Measurements from ENCODE around the gene CEBPZOS.

The CEBPZOS gene

DNA sequence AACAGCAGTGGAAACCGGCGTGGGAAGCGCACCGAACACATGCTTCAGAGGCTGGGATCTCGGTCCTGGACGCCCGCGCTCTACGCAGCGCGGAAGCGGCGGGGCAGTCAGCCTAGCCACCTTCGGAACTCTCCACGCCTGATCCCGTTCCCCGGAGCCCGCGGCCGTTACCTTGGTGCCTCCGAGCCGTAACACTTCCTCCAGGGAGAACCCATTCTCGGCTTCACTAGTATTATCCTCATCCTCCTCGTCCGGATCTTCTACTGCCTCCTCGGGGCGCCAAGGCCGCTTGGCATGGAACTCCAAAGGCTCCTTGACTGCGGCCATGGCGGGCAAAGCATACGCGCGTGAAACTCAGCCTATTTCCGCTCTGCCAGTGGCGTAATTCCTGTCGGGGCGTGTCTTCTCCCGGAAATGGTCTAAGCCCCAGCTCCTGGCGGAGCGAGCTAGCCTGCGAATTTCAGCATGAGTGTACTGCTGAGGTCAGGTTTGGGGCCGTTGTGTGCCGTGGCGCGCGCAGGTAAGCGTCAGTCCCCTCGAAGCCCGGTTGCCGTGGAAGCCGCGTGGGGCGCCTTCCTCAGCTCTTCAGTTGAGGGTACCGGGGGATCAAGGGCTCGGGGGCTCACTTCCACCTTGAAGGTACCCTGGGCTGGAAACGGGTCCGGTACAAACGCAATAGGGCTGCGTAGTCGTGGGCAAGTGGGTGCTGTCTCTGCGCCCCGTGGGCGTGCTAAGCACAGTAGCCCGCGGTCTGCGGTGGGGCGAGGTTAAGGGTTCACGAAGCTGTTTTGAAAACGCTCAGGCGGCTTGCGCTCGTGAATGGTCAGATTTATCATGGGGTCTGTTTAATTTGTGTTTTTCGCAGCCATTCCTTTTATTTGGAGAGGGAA lies 35.2 kb downstream of the CEBPZOS start, which contains the start of the genes CEBPZ and NDUFAF7 (continued):
- TF ChIP-seq ZNF146 (tag by site-specific recombination; IDR thresholded peaks at IDR 0.05), result no peak
- no peak for TF ChIP-seq ZNF670 (tag by site-specific recombination; IDR thresholded peaks at IDR 0.05; ENCODE audit: low read depth)
- peak; percentile 74; the same call in 1 of the 2 replicates for TF ChIP-seq YY2 (tag by site-specific recombination; IDR thresholded peaks at IDR 0.05)
- TF ChIP-seq, protein P1, sequence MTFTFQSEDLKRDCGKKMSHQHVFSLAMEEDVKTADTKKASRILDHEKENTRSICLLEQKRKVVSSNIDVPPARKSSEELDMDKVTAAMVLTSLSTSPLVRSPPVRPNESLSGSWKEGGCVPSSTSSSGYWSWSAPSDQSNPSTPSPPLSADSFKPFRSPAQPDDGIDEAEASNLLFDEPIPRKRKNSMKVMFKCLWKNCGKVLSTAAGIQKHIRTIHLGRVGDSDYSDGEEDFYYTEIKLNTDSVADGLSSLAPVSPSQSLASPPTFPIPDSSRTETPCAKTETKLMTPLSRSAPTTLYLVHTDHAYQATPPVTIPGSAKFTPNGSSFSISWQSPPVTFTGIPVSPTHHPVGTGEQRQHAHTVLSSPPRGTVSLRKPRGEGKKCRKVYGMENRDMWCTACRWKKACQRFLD (tag by site-specific recombination; IDR thresholded peaks at IDR 0.05), result no peak
- TF ChIP-seq, protein P2, sequence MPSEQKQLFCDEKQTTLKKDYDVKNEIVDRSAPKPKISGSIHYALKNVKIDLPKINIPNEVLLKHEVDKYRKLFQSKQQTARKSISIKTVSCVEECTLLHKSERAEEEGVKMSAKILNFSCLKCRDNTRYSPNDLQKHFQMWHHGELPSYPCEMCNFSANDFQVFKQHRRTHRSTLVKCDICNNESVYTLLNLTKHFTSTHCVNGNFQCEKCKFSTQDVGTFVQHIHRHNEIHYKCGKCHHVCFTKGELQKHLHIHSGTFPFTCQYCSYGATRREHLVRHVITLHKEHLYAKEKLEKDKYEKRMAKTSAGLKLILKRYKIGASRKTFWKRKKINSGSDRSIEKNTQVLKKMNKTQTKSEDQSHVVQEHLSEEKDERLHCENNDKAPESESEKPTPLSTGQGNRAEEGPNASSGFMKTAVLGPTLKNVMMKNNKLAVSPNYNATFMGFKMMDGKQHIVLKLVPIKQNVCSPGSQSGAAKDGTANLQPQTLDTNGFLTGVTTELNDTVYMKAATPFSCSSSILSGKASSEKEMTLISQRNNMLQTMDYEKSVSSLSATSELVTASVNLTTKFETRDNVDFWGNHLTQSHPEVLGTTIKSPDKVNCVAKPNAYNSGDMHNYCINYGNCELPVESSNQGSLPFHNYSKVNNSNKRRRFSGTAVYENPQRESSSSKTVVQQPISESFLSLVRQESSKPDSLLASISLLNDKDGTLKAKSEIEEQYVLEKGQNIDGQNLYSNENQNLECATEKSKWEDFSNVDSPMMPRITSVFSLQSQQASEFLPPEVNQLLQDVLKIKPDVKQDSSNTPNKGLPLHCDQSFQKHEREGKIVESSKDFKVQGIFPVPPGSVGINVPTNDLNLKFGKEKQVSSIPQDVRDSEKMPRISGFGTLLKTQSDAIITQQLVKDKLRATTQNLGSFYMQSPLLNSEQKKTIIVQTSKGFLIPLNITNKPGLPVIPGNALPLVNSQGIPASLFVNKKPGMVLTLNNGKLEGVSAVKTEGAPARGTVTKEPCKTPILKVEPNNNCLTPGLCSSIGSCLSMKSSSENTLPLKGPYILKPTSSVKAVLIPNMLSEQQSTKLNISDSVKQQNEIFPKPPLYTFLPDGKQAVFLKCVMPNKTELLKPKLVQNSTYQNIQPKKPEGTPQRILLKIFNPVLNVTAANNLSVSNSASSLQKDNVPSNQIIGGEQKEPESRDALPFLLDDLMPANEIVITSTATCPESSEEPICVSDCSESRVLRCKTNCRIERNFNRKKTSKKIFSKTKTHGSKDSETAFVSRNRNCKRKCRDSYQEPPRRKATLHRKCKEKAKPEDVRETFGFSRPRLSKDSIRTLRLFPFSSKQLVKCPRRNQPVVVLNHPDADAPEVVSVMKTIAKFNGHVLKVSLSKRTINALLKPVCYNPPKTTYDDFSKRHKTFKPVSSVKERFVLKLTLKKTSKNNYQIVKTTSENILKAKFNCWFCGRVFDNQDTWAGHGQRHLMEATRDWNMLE (tag by site-specific recombination; conservative IDR thresholded peaks at IDR 0.05; ENCODE audit: low read depth), result peak; percentile 75
- TF ChIP-seq, protein P3, sequence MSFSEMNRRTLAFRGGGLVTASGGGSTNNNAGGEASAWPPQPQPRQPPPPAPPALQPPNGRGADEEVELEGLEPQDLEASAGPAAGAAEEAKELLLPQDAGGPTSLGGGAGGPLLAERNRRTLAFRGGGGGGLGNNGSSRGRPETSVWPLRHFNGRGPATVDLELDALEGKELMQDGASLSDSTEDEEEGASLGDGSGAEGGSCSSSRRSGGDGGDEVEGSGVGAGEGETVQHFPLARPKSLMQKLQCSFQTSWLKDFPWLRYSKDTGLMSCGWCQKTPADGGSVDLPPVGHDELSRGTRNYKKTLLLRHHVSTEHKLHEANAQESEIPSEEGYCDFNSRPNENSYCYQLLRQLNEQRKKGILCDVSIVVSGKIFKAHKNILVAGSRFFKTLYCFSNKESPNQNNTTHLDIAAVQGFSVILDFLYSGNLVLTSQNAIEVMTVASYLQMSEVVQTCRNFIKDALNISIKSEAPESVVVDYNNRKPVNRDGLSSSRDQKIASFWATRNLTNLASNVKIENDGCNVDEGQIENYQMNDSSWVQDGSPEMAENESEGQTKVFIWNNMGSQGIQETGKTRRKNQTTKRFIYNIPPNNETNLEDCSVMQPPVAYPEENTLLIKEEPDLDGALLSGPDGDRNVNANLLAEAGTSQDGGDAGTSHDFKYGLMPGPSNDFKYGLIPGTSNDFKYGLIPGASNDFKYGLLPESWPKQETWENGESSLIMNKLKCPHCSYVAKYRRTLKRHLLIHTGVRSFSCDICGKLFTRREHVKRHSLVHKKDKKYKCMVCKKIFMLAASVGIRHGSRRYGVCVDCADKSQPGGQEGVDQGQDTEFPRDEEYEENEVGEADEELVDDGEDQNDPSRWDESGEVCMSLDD (tag by site-specific recombination; IDR thresholded peaks at IDR 0.05), result no peak
- no peak for TF ChIP-seq ZNF37A (tag by site-specific recombination; IDR thresholded peaks at IDR 0.05)
- TF ChIP-seq ZNF121 (tag by site-specific recombination; IDR thresholded peaks at IDR 0.05), result no peak
- TF ChIP-seq ZNF335 (tag by site-specific recombination; conservative IDR thresholded peaks at IDR 0.05), result peak; percentile 74
- TF ChIP-seq ZNF777 (tag by site-specific recombination; IDR thresholded peaks at IDR 0.05; ENCODE audit: borderline replicate concordance), result no peak
- TF ChIP-seq ZEB2 (tag by site-specific recombination; IDR thresholded peaks at IDR 0.05), result 0 out of 2 replicates have a peak, but pooled peaks have one; percentile 27
- TF ChIP-seq ZNF791 (tag by site-specific recombination; IDR thresholded peaks at IDR 0.05), result no peak
- TF ChIP-seq KLF16 (tag by site-specific recombination; IDR thresholded peaks at IDR 0.05), result 0 out of 2 replicates have a peak, but pooled peaks have one; percentile 7
- TF ChIP-seq KLF9 (tag by site-specific recombination; IDR thresholded peaks at IDR 0.05; ENCODE audit: low read depth), result 0 out of 2 replicates have a peak, but pooled peaks have one; percentile 39
- TF ChIP-seq, protein P4, sequence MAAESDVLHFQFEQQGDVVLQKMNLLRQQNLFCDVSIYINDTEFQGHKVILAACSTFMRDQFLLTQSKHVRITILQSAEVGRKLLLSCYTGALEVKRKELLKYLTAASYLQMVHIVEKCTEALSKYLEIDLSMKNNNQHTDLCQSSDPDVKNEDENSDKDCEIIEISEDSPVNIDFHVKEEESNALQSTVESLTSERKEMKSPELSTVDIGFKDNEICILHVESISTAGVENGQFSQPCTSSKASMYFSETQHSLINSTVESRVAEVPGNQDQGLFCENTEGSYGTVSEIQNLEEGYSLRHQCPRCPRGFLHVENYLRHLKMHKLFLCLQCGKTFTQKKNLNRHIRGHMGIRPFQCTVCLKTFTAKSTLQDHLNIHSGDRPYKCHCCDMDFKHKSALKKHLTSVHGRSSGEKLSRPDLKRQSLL (tag by site-specific recombination; IDR thresholded peaks at IDR 0.05), result no peak
- no peak for TF ChIP-seq KLF7 (tag by site-specific recombination; IDR thresholded peaks at IDR 0.05; ENCODE audit: borderline replicate concordance)
- no peak for TF ChIP-seq MEIS1 (CRISPR knock-in tag; IDR thresholded peaks at IDR 0.05; ENCODE audit: borderline replicate concordance)
- peak; percentile 65; the same call in 1 of the 2 replicates for TF ChIP-seq SP7 (tag by site-specific recombination; IDR thresholded peaks at IDR 0.05)
- no peak for TF ChIP-seq ZNF701 (tag by site-specific recombination; IDR thresholded peaks at IDR 0.05)
- no peak for TF ChIP-seq ZNF571 (tag by site-specific recombination; IDR thresholded peaks at IDR 0.05)
- TF ChIP-seq ZBTB17 (tag by site-specific recombination; IDR thresholded peaks at IDR 0.05), result peak; percentile 65
- TF ChIP-seq, protein P5, sequence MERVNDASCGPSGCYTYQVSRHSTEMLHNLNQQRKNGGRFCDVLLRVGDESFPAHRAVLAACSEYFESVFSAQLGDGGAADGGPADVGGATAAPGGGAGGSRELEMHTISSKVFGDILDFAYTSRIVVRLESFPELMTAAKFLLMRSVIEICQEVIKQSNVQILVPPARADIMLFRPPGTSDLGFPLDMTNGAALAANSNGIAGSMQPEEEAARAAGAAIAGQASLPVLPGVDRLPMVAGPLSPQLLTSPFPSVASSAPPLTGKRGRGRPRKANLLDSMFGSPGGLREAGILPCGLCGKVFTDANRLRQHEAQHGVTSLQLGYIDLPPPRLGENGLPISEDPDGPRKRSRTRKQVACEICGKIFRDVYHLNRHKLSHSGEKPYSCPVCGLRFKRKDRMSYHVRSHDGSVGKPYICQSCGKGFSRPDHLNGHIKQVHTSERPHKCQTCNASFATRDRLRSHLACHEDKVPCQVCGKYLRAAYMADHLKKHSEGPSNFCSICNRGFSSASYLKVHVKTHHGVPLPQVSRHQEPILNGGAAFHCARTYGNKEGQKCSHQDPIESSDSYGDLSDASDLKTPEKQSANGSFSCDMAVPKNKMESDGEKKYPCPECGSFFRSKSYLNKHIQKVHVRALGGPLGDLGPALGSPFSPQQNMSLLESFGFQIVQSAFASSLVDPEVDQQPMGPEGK (tag by site-specific recombination; IDR thresholded peaks at IDR 0.05), result no peak
- TF ChIP-seq ZBTB8A (tag by site-specific recombination; IDR thresholded peaks at IDR 0.05), result peak; percentile 56
- TF ChIP-seq ZNF501 (tag by site-specific recombination; IDR thresholded peaks at IDR 0.05), result peak; percentile 92
- no peak for TF ChIP-seq GLIS2 (tag by site-specific recombination; IDR thresholded peaks at IDR 0.05)
- TF ChIP-seq ZNF624 (tag by site-specific recombination; IDR thresholded peaks at IDR 0.05), result no peak
- TF ChIP-seq EGR2 (tag by site-specific recombination; IDR thresholded peaks at IDR 0.05; ENCODE audit: low read depth), result peak; percentile 51; the same call in 1 of the 2 replicates
- TF ChIP-seq ZNF529 (tag by site-specific recombination; IDR thresholded peaks at IDR 0.05; ENCODE audit: insufficient replicate concordance), result no peak

Data from HEK293 (cell line).